GM21515 (cell line): ENCODE data around the gene HSDL2.
"Not testable (repeated sequence)": the region's sequence is repeated elsewhere in the genome, so short reads cannot be mapped to it uniquely, and the experiment has no call there.

Experiments used
- ATAC-seq: cut with Tn5 transposase; IDR thresholded peaks from one replicate; pipeline ENCODE4 v1.9.1; 2021; ENCODE audit not compliant: unreplicated experiment

Gene HSDL2

DNA sequence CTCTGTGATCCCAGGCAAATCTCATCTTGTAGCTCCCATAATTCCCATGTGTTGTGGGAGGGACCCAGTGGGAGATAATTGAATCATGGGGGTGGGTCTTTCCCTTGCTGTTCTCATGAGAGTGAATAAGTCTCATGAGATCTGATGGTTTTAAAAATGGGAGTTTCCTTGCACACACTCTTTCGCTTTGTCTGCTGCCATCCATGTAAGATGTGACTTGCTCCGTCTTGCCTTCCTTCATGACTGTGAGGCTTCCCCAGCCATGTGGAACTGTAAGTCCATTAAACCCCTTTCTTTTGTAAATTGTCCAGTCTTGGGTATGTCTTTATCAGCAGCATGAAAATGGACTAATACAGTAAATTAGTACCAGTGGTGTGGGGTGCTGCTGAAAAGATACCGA lies 14.7 kb upstream of the HSDL2 start:
- not testable (repeated sequence) for ATAC-seq

DNA sequence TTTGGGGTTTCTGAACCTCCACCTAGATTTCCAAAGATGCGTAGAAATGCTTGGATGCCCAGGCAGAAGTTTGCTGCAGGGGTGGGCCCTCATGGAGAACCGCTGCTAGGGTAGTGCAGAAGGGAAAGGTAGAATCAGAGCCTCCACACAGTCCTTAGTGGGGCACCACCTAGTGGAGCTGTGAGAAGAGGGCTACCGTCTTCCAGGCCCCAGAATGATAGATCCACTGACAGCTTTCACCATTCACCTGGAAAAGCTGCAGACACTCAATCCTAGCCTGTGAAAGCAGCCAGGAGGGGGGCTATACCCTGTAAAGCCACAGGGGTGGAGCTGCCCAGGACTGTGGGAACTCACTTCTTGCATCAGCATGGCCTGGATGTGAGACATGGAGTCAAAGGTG lies 13.3 kb upstream of the HSDL2 start:
- no peak for ATAC-seq

GRCh38 chr9:112367465-112367864 lies 12.4 kb upstream of the HSDL2 start:
- no peak for ATAC-seq

GRCh38 chr9:112369817-112370216 lies 10.1 kb upstream of the HSDL2 start:
- no peak for ATAC-seq

DNA sequence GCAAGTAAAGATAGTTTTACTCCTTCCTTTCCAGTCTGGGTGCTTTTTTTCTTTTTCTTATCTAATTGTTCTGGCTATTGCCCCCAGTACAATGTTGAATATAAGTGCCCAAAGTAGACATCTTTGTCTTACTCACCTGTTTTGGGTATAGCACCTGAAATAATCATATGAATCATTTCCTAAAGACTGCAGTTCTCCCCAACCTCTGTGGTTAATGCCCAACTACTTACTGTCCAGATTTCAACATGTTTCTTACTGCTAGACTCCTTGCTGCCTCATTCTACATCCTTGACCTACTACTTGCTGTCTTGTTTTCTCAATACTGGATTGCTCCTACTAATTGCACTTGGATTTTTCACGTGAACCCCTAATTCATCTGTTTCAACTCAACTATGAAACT lies 8.8 kb upstream of the HSDL2 start:
- ATAC-seq, result no peak

- not testable (repeated sequence) for ATAC-seq
Measured at GRCh38 chr9:112373666-112374065, 6.2 kb upstream of the HSDL2 start.

DNA sequence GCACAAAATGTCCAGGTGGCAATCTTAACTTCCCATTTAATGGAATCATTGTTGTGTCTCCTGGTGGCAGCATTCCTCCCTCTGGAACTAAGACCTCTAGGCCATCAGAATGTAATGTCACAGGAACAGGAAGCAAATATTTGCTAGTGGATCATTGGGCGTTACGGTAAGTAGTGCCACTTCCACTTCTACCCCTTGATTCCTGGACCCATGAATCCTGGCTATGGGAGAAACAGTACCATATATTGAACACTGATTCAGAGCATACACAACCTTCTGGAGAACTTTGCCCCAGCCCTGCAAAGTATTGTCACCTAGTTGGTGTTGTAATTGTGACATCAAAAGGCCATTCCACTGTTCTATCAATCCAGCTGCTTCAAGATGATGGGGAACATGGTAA lies 5.7 kb upstream of the HSDL2 start:
- not testable (repeated sequence) for ATAC-seq

DNA sequence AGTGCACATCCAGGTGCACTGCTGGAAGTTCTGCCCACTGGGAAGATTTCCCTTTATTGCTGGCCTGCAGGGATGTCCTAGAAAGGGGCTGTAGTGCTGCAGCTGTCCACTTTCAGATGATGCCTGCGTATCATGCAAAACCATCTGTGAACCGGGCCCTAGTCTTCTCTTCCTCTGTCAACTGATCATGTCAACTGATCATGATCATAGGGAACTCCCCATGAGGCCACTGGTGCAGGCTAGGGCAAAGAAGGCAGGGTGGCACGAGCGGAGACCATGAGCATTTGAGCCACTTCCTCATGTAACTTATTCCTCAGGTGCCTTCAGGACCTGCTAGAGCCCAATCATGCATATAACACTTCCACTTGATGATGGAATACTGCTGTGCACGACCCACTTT lies 4.5 kb upstream of the HSDL2 start:
- ATAC-seq, result no peak

- ATAC-seq, result no peak
Measured at GRCh38 chr9:112377087-112377486, 2.8 kb upstream of the HSDL2 start.

DNA sequence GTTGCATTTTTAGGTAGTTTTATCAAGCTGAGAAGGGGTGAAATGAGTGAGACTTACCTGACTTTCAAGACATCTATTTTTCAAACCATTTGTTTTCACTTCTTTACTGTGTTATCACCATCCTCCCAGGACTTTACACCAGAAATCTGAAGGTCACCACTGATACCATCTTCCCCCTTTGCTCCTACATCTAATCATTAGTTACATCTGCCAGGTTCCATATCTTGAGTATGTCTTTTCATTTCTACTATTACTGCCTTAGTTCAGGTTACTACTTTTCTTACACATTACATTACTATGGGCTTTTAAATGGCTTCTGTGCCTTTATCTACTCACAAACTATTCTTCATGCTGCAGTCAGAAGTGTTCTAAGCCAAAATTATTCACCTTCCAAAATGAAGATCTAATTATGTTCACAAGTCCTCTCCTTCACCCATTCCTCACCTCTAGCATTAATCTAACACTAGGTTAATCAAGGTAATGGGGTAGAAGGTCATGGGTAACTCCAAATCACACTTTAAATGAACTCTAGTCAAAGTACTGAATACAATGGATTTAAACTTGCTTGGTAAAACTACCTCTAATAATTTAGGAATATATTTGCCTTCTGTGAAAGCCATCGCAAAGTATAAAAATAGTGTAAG lies 2.1 kb upstream of the HSDL2 start:
- ATAC-seq, result no peak

- peak; percentile 7 for ATAC-seq
Measured at GRCh38 chr9:112378328-112379176, 1.4 kb upstream of the HSDL2 start.

DNA sequence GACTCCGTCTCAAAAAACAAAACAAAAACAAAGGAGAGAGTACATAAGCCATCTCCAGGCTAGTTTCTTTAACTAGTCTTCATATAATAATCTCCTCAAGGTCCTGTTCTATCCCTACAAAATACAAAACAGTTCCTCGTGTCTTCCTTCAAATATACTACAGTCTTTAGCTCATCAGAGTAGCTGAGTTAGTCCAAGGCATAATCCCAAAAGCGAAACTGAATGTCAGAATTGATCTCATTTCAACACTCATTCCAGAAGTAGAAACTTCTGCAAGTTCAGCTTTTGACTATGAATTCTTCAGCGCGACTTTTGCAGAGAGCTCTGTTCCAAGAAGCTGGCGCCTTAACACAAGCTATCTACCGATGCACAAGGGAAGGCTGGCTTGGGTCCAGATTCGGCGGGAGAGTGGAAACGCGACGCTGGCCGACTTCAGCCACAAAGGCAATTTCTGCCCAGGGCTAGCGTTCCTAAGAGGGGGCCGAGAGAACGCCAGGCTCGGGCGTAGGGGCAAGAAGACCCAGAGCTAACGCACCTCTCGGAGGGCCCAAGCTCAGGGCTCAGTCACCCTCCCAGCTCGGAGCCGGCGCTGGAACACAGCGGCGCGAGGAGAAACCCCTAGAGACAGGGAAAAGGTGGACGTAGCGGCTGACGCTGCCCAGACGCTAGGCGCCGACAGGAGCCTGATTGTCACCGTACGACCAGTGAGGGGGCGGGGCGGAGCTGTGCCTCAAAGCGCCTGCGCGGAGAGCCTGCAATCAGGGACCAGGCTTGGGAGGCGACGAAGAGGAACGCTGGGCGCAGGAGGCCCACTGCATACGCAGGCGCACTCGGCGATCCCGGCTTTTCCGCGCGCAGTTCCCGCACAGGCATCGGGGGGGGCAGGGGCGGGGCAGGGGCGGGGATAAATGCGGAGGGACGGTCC lies 469 bp upstream of the HSDL2 start:
- ATAC-seq, result peak; percentile 86

DNA sequence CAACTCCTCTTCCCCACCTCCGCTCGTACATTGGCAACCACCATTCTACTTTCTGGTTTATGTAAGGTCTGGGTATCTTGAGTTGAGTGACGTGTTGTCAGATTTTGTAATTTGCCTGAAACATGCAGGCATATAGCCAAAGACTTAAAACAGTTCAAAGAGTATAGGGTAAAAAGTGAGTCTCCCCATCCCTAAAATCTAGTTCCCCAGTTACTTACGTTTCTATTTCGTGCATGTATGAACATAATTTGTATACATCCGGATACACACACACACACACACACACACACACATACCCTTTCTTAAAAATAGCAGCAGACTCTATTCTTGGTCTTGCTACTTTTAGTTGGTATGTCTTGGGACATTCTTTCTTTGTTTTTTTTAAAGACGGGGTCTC lies 915 bp downstream of the HSDL2 start:
- ATAC-seq, result no peak

DNA sequence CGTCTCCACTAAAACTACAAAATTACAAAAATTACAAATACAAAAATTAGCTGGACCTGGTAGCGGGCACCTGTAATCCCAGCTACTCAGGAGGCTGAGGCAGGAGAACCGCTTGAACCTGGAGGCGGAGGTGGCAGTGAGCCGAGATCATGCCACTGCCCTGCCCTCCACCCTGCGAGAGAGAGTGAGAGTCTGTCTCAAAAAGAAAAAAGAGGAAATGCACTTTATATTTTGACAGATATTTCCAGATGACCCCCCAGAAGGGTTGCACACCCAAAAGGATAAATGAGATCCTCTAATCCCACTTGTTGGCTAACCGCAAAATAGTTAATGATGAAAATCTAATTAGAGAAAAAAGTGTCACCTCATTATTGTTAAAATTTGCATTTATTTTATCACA lies 2.2 kb downstream of the HSDL2 start:
- ATAC-seq, result no peak

DNA sequence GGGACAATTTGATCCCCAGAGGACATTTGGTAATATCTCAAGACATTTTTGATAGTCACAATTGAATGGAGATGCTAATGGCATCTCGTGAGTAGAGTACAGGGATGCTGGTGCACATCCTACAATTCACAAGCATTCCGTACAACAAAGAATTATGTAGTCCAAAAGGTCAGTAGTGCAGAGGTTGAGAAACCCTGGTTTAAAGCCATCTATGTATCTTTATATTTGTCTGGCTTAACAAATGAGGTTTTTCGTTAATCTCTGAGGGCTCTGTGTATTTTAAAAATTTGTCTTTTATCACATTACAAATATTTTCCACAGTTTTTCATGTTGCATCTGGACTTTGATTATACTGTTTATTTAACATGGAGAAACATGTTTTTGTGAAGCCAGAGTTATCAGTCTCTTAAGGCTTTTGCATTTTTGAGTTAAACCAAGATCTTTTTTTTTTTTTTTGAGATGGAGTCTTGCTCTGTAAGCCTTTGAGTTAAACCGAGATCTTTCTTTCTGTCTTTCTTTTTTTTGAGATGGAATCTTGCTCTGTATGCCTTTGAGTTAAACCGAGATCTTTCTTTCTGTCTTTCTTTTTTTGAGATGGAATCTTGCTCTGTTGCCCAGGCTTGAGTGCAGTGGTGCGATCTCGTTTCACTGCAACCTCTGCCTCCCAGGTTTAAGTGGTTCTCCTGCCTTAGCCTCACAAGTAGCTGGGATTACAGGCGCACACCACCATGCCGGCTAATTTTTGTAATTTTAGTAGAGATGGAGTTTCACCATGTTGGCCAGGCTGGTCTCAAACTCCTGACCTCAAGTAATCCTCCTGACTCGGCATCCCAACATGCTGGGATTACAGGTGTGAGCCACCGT lies 2.8 kb downstream of the HSDL2 start:
- no peak for ATAC-seq

- no peak for ATAC-seq
Measured at GRCh38 chr9:112384219-112384618, 4.3 kb downstream of the HSDL2 start.

DNA sequence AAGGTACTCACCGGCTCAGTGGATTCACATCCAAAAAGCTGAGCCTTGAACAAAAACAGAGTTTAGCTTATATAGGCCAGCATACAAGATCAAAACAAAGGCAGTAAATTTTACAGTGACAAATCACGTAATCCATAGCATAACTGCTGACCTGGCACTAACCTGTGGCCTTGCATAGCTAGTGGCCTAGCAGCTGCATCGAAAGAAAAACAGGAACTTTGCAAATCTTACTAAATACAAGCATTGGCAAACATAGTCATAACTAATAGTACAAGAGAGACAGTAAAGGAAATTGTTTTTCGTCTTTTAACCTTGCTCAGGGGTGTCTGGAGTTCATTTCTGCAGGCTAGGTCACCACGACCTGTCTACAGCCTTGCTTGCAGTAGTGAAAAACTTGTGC lies 4.8 kb downstream of the HSDL2 start:
- ATAC-seq, result no peak

- no peak for ATAC-seq
Measured at GRCh38 chr9:112387115-112387514, 7.2 kb downstream of the HSDL2 start.

- ATAC-seq, result not testable (repeated sequence)
Measured at GRCh38 chr9:112389897-112390296, 10.0 kb downstream of the HSDL2 start.

- not testable (repeated sequence) for ATAC-seq
Measured at GRCh38 chr9:112391936-112392560, 12.1 kb downstream of the HSDL2 start.
